HCT116 (cell line): Measurements from ENCODE around the gene OR4D1.

Source experiments
- REST ChIP-seq: IDR thresholded peaks from 2 replicates; pipeline ENCODE4 v1.6.1; 2012; ENCODE audit warnings: low read depth
- SP1 ChIP-seq: IDR thresholded peaks from 2 replicates; pipeline ENCODE4 v1.6.1; 2012; ENCODE audit warnings: low read depth

- TF ChIP-seq SP1 (no peak), REST (no peak)
Observed at GRCh38 chr17:58117382-58117781, 30.8 kb upstream of the OR4D1 start.
